GM21576 (cell line): ENCODE data around the gene RNASE8.
A peak's percentile ranks its signal among the peaks of the same experiment; 100 is the strongest.

Source experiments
- ATAC-seq: cut with Tn5 transposase; IDR thresholded peaks from one replicate; pipeline ENCODE4 v1.9.1; 2021; ENCODE audit warnings: mild to moderate bottlenecking, moderate library complexity; ENCODE audit not compliant: unreplicated experiment

RNASE8 gene

GRCh38 chr14:21103411-21103709, 45.7 kb downstream of the RNASE8 start:
- no peak for ATAC-seq

GRCh38 chr14:21103710-21104447, 46.3 kb downstream of the RNASE8 start:
- ATAC-seq, result peak; percentile 88

- peak; percentile 39 for ATAC-seq
Measured at GRCh38 chr14:21104448-21105060, 46.9 kb downstream of the RNASE8 start.

GRCh38 chr14:21105095-21105494, 47.5 kb downstream of the RNASE8 start:
- ATAC-seq, result no peak

- no peak for ATAC-seq
Measured at GRCh38 chr14:21106176-21106497, 48.5 kb downstream of the RNASE8 start.

- ATAC-seq, result no peak
Measured at GRCh38 chr14:21106498-21107282, 49.1 kb downstream of the RNASE8 start.

GRCh38 chr14:21107283-21107800, 49.7 kb downstream of the RNASE8 start:
- ATAC-seq, result no peak
